Activated B cell treated with CpG ODN at 0.5 μM for 24 hours (primary cell): ENCODE measurements around the gene ZSCAN10. TPM values are rescaled to one million over a fixed set of nuclear protein-coding genes. Genes with fewer than 3 reads are reported as not detected.

Experiments used
- ATAC-seq: fragments of 200-7000 bp; cut with Tn5 transposase; one replicate; pipeline ENCODE4 v1.10.0; 2021; ENCODE audit warnings: low read depth, mild to moderate bottlenecking, moderate library complexity
- CTCF ChIA-PET: fragments of 350-600 bp; sonication (Branson Sonifier 250); formaldehyde crosslinking; loops from one replicate; lab custom pipeline; 2021; ENCODE audit warnings: antibody characterized with exemption; lab: Charles Lee
- POLR2A ChIA-PET: fragments of 350-600 bp; sonication (Branson Sonifier 250); formaldehyde crosslinking; loops from one replicate; lab custom pipeline; 2021; ENCODE audit warnings: antibody characterized with exemption; lab: Charles Lee
- DNase-seq: peaks from one replicate; pipeline ENCODE4 v3.0.0; 2022
- H3K27ac Mint-ChIP-seq: one replicate; pipeline ENCODE4 v1.8.0; 2020; ENCODE audit warnings: mixed read lengths
- H3K27me3 Mint-ChIP-seq: one replicate; pipeline ENCODE4 v1.8.0; 2021; ENCODE audit warnings: mixed read lengths
- H3K36me3 Mint-ChIP-seq: one replicate; pipeline ENCODE4 v1.8.0; 2021; ENCODE audit warnings: low read depth, mixed read lengths
- H3K4me1 Mint-ChIP-seq: one replicate; pipeline ENCODE4 v1.8.0; 2021; ENCODE audit warnings: mixed read lengths
- H3K4me3 Mint-ChIP-seq: one replicate; pipeline ENCODE4 v1.8.0; 2020; ENCODE audit warnings: mild to moderate bottlenecking, mixed read lengths
- H3K9me3 Mint-ChIP-seq: one replicate; pipeline ENCODE4 v1.8.0; 2020; ENCODE audit warnings: mixed read lengths
- CTCF ChIP-seq: fragments of 200-600 bp; IDR thresholded peaks from one replicate; pipeline ENCODE4 v1.8.0; 2022; ENCODE audit warnings: antibody characterized with exemption, mild to moderate bottlenecking
- intact Hi-C: fragments of 100-400 bp; cut with micrococcal nuclease; formaldehyde crosslinking; loops from one replicate; pipeline ENCODE4 v1.15.1; 2024
- total RNA-seq: library from RNA; stranded (reverse); gene quantifications from 2 replicates; pipeline ENCODE4 v1.2.3, GENCODE V29; 2022

Gene ZSCAN10
- total RNA-seq, 1 donor from 2014 or later = not detected

GRCh38 chr16:3063625-3064386, 35.3 kb downstream of the ZSCAN10 start:
- POLR2A ChIA-PET = interaction anchor here (0.6 to 1.0 kb wide), 3 partner anchors 11 to 214 kb away, joined by 3 to 10 read pairs (median 7); no protein-coding TSS in a partner anchor
- Mint-ChIP-seq H3K4me3 (no peak overlapping the region), H3K27ac (no peak overlapping the region), H3K4me1 (peaks cover 16% of the 10 kb centered on the region), H3K27me3 (no peaks in the 10 kb centered on the region), H3K36me3 (peaks cover 1% of the 10 kb centered on the region), H3K9me3 (no peaks in the 10 kb centered on the region)
- ATAC-seq = no peak
- TF ChIP-seq CTCF = no peak
- intact Hi-C loops = no loop called here
- DNase-seq = no peak
- CTCF ChIA-PET = interaction anchor here (0.8 to 4.2 kb wide), 2 partner anchors 66 to 102 kb away, joined by 4 to 19 read pairs; no protein-coding TSS in a partner anchor

GRCh38 chr16:3062553-3062952, 36.5 kb downstream of the ZSCAN10 start:
- no peak overlapping the region for H3K4me3 Mint-ChIP-seq

GRCh38 chr16:3060339-3061127, 38.6 kb downstream of the ZSCAN10 start:
- no peaks in the 10 kb centered on the region for H3K9me3 Mint-ChIP-seq
- peaks cover 1% of the 10 kb centered on the region for H3K36me3 Mint-ChIP-seq
- DNase-seq = no peak
- intact Hi-C loops = no loop called here
- H3K27me3 Mint-ChIP-seq = no peaks in the 10 kb centered on the region
- no peak for ATAC-seq
- H3K4me3 Mint-ChIP-seq = peak overlapping the region; percentile 83
- TF ChIP-seq CTCF = no peak
- H3K27ac Mint-ChIP-seq = peak overlapping the region; percentile 70
- peaks cover 7% of the 10 kb centered on the region for H3K4me1 Mint-ChIP-seq
- ChIA-PET CTCF (interaction anchor here (1.0 to 3.0 kb wide), 7 partner anchors 10 to 105 kb away, joined by 4 to 61 read pairs (median 8); no protein-coding TSS in a partner anchor), POLR2A (interaction anchor here (2.5 to 2.9 kb wide), 3 partner anchors 15 to 74 kb away, joined by 17 to 31 read pairs (median 18); partner anchors contain the start of gene ZNF213)

More at GRCh38 chr16:3062553-3062952, 36.5 kb downstream of the ZSCAN10 start:
- Mint-ChIP-seq H3K9me3 (no peaks in the 10 kb centered on the region), H3K4me1 (peaks cover 12% of the 10 kb centered on the region), H3K27ac (no peak overlapping the region), H3K36me3 (peaks cover 1% of the 10 kb centered on the region), H3K27me3 (no peaks in the 10 kb centered on the region)
- POLR2A ChIA-PET = no interaction called here
- no peak for ATAC-seq
- CTCF ChIA-PET = interaction anchor here (4.2 kb wide), 1 partner anchor 67 kb away, joined by 19 read pairs; no protein-coding TSS in a partner anchor
- TF ChIP-seq CTCF = no peak
- intact Hi-C loops = no loop called here
- no peak for DNase-seq

DNA sequence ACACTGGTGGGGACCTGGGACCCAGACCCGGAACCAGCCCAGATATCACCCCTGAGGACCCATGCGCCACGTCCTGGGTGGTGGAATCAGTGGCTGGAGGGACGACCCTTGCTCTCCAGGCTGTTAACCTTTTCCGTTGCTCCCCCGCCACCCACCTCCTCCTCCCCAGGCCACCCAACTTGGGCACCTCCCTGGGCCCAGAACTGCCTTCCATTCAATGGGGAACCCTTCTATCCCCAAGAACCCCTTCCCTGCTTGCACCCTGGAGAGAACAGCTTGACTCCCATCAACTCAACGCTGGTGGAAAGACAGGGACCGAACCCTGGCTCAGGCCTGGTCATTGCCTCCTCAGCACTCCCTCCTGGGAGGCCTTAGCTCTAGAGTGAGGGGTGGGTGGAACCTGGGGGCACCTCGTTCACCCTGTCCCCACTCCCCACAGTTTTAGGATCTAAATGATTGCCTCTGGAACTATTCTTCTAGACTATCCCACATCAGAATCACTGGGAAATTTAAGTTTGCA, 39.3 kb downstream of the ZSCAN10 start:
- Mint-ChIP-seq H3K4me3 (peak overlapping the region; percentile 83), H3K27ac (peak overlapping the region; percentile 70), H3K36me3 (peaks cover 1% of the 10 kb centered on the region), H3K4me1 (peaks cover 13% of the 10 kb centered on the region), H3K9me3 (no peaks in the 10 kb centered on the region), H3K27me3 (no peaks in the 10 kb centered on the region)
- POLR2A ChIA-PET = interaction anchor here (0.6 to 2.9 kb wide), 15 partner anchors 9 to 1413 kb away, joined by 3 to 31 read pairs (median 5); partner anchors contain the start of genes ZNF213 and ZNF263
- intact Hi-C loops = loop anchor here (1.0 to 2.0 kb wide), 10 partner anchors 13 to 441 kb away; partner anchors contain the start of gene MMP25
- TF ChIP-seq CTCF = no peak
- no peak for ATAC-seq
- no peak for DNase-seq
- CTCF ChIA-PET = interaction anchor here (0.6 to 3.0 kb wide), 11 partner anchors 11 to 108 kb away, joined by 3 to 61 read pairs (median 6); no protein-coding TSS in a partner anchor
